Left lung (tissue), 10 donors: ENCODE measurements around the gene TPRG1. TPM values are rescaled to one million over a fixed set of nuclear protein-coding genes. Genes with fewer than 3 reads are reported as not detected.

Experiments used
- ATAC-seq: fragments of 200-7000 bp; cut with Tn5 transposase; one replicate; pipeline ENCODE4 v1.9.1; 2020; ENCODE audit warnings: moderate library complexity
- DNase-seq, 4 donors: peaks; one replicate each; pipeline ENCODE4 v3.0.0-alpha.2; 2013 to 2020
- H3K27ac ChIP-seq, 2 donors: fragments of 200-600 bp; sonication (generic) in 1 of 2; one replicate each; pipeline versions ENCODE4 v1.5.0 to v1.8.0; 2020 to 2021
- H3K27me3 ChIP-seq, 2 donors: fragments of 200-600 bp; sonication (generic) in 1 of 2; one replicate each; pipeline versions ENCODE4 v1.5.0 to v1.8.0; 2020 to 2021
- H3K36me3 ChIP-seq, 2 donors: fragments of 200-600 bp; sonication (generic) in 1 of 2; one replicate each; pipeline versions ENCODE4 v1.5.0 to v1.8.0; 2020 to 2021
- H3K4me1 ChIP-seq, 2 donors: fragments of 200-600 bp; one replicate each; pipeline ENCODE4 v1.8.0; 2021
- H3K4me3 ChIP-seq, 2 donors: fragments of 200-600 bp; sonication (generic) in 1 of 2; one replicate each; pipeline versions ENCODE4 v1.5.0 to v1.8.0; 2020 to 2021; ENCODE audit warnings: mild to moderate bottlenecking in 1 of 2
- H3K9me3 ChIP-seq, 2 donors: fragments of 200-600 bp; sonication (generic) in 1 of 2; one replicate each; pipeline versions ENCODE4 v1.5.0 to v1.8.0; 2020 to 2021
- CTCF ChIP-seq, 2 donors: fragments of 200-600 bp; sonication (generic) in 1 of 2; IDR thresholded peaks; one replicate each; pipeline versions ENCODE4 v1.5.0 to v1.8.0; 2021; ENCODE audit warnings: antibody characterized with exemption in 2 of 2
- intact Hi-C, 2 donors: fragments of 100-400 bp; cut with DNase I; formaldehyde crosslinking; loops; one replicate each; pipeline versions ENCODE4 v1.11.2 to v1.14.2; 2022
- polyA plus RNA-seq, 6 donors: library from polyadenylated mRNA; unstranded; fragments of 120-200 nt; gene quantifications; one replicate each; pipeline ENCODE4 v1.2.1, GENCODE V29; 2013; ENCODE audit not compliant: insufficient read length in 6 of 6
- total RNA-seq, 2 donors: library from RNA; stranded (reverse); fragmentation: NEBNext Ultra II Directional; extraction: Animal tissue kit (Norgen Biotek cat#: 25700); gene quantifications; one replicate each; pipeline ENCODE4 v1.2.1, GENCODE V29; 2021
- donor health status: DM: no; HTN: yes; CAD: no.
- donor health status: DM: no; HTN: no; CAD: no.

TPRG1 gene
- total and polyA plus RNA-seq, 8 donors, result 0.52 to 12.8 (median 0.85) TPM

DNA sequence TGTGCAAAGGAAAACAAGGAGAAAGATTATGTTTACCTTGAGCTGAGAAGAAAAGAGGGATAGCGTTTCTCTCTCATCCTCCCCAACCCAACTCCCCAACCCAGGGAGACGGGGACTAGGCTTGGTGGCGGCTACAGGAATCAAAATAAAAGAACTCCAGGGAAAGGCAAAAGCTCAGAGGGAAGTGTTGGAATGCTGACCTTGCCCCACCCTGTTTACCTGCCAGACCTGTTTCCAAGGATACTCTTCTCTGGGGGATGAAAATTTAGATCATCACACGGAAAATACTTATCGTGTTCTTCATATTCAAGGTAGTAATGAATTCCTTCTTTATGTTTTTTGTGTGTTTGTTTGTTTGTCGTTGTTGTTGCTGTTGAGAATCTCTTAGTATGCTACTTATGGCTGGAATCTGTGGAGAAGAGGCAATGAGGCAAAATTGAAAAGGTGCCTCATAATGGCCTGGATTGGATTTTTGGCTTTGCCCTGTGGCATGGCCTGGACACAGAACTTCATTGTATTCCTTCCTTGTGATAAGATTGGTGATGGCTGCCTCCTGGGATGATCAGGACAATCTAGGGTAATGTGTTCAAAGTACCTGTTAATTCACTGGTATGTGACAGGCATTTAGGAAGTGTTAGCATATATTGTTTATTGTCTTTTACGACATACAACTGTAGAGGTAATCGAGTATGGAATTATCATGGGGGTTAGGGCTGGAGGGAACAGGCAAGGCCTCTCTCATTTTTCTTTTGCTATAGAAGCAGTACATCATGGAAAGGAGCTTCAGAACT, 11.1 kb upstream of the TPRG1 start:
- Histone ChIP-seq H3K27me3 (no peaks in the 10 kb centered on the region), H3K9me3 (no peaks in the 10 kb centered on the region), H3K4me1 (no peaks in the 10 kb centered on the region), H3K4me3 (no peak overlapping the region), H3K27ac (no peak overlapping the region), H3K36me3 (no peaks in the 10 kb centered on the region)
- intact Hi-C loops, result no loop called here
- TF ChIP-seq CTCF (IDR thresholded peaks at IDR 0.05), result no peak
- ATAC-seq, result peak; percentile 75
- DNase-seq, result no peak

- H3K27ac ChIP-seq, result no peak overlapping the region
Measured at GRCh38 chr3:189165092-189165612, 6.6 kb upstream of the TPRG1 start.

GRCh38 chr3:189166321-189166720, 5.5 kb upstream of the TPRG1 start:
- Histone ChIP-seq H3K4me3 (no peak overlapping the region), H3K27me3 (no peaks in the 10 kb centered on the region), H3K36me3 (no peaks in the 10 kb centered on the region), H3K4me1 (peaks cover 0 to 3% of the 10 kb centered on the region in 2 donors), H3K9me3 (no peaks in the 10 kb centered on the region), H3K27ac (peak overlapping the region; percentile 59 to 66)
- intact Hi-C loops, result no loop called here
- no peak for DNase-seq
- no peak for TF ChIP-seq CTCF (IDR thresholded peaks at IDR 0.05)
- peak; percentile 74 for ATAC-seq

More at GRCh38 chr3:189165092-189165612, 6.6 kb upstream of the TPRG1 start:
- Histone ChIP-seq H3K36me3 (no peaks in the 10 kb centered on the region), H3K4me3 (no peak overlapping the region), H3K9me3 (no peaks in the 10 kb centered on the region), H3K4me1 (peaks cover 0 to 3% of the 10 kb centered on the region in 2 donors), H3K27me3 (no peaks in the 10 kb centered on the region)
- DNase-seq, result no peak
- intact Hi-C loops, result no loop called here
- ATAC-seq, result no peak
- no peak for TF ChIP-seq CTCF (IDR thresholded peaks at IDR 0.05)

DNA sequence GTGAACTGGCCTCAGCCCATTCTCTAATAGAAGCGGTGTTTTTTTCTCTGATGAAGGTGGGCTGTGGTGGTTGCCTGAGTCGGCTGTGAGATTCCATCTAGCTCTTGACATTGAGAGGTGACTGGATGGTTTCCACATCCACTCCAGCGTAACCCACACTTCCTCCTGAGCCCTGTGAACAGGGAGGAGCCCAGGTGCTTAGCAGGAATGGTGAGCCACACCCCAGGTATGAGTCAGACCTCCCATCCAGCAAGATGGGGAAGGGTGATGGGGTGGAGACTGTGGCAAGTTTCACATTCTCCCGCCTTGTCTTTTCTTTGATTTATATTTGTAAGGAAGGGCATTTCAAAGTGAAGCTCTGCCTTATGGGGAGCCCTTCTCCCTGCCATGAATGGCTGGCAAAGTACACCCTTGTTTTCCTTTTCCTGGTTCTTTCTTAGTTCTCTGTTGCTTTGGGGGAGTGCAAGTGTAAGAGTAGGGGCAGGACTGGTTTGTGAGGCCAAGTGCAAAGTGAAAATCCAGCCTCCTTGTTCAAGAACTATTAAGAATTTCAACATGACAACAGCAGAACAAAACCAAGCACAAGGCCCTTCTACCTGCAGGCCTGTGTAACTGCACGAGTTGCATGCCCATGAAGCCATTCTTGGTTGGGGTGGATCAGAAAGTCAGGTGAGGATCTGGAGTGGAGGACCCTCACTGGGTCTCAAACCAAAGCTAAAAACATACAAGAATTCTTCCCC, 4.6 kb upstream of the TPRG1 start:
- ATAC-seq, result peak; percentile 98
- no peak for TF ChIP-seq CTCF (IDR thresholded peaks at IDR 0.05)
- Histone ChIP-seq H3K27me3 (no peaks in the 10 kb centered on the region), H3K27ac (peak overlapping the region; percentile 59 to 66), H3K4me3 (no peak overlapping the region), H3K9me3 (no peaks in the 10 kb centered on the region), H3K36me3 (no peaks in the 10 kb centered on the region), H3K4me1 (peaks cover 0 to 3% of the 10 kb centered on the region in 2 donors)
- DNase-seq, result peak in 2 of 4 donors; percentile 8 to 79
- intact Hi-C loops, result no loop called here

- Histone ChIP-seq H3K27me3 (no peaks in the 10 kb centered on the region), H3K27ac (no peak overlapping the region), H3K9me3 (no peaks in the 10 kb centered on the region), H3K4me3 (no peak overlapping the region), H3K36me3 (no peaks in the 10 kb centered on the region), H3K4me1 (peaks cover 0 to 3% of the 10 kb centered on the region in 2 donors)
- no peak for DNase-seq
- no peak for TF ChIP-seq CTCF (IDR thresholded peaks at IDR 0.05)
- intact Hi-C loops, result no loop called here
- ATAC-seq, result no peak
Measured at GRCh38 chr3:189168711-189169110, 3.1 kb upstream of the TPRG1 start.
